Measurements from ENCODE around the gene PLB1.
"Not testable (repeated sequence)": the region's sequence is repeated elsewhere in the genome, so short reads cannot be mapped to it uniquely, and the experiment has no call there.

Gene PLB1

DNA sequence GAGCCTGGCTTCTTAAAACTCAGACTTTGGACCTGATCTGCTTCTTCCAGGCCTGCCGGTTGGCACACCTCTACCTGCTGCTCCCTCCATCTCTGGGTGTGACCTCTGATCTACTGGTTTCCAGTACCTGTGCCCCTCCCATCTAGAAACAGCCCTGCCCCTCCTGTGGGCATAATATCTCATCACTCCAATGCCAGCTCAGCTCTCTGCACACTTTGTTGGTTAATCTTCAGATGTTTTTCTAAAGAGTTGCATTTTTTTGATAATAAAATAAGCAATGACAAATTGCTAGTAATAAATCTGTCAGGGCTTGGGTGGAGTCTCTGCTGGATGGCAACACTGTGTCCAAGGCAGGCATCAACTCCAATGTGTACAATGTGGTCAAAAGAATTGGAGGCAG, 166.2 kb downstream of the PLB1 start:
- H3K9me3 Mint-ChIP-seq, result peaks cover 0 to 4% of the 10 kb centered on the region in 2 donors
- no peak overlapping the region for H3K4me3 Mint-ChIP-seq
- H3K4me1 Mint-ChIP-seq, result no peaks in the 10 kb centered on the region
- no peak overlapping the region for H3K27ac Mint-ChIP-seq
- no peak for DNase-seq
- ATAC-seq (replicated peaks), result no peak
- peaks cover 2 to 9% of the 10 kb centered on the region in 2 donors for H3K27me3 Mint-ChIP-seq
- no peaks in the 10 kb centered on the region for H3K36me3 Mint-ChIP-seq

DNA sequence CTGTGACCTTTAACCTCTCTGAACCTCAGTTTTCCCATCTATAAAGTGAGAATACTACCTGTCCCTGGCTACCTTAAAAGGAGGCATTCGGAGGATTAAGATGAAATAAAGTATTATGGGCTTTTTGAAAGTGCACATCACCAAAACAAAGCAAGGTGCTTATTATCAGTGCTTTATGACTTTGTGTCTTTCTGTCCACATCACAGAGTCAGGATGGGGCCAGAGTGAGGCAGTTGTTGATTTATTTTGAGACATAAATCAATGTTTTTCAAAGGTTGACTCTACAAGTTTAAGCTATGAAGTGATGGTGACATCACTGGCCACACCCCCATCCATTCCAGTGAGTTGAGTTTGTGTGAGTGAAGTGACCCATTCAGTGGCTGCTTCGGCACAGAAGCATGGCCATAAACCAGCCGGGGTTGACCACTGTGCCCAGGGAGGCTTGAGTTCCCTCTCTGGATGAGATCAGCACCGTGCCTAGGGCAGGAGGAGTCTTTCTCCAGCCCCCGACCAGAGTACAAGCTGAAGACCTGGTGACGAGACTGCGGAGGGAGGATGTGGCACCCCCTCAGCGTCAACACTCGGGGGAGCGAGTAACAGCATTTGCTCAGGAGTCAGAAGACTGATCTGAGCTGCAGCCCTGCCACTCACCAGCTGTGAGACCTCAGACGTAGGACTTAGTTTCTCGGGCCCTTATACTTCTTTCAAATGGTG, 166.8 kb downstream of the PLB1 start:
- H3K4me3 Mint-ChIP-seq, result no peak overlapping the region
- H3K4me1 Mint-ChIP-seq, result no peaks in the 10 kb centered on the region
- no peak overlapping the region for H3K27ac Mint-ChIP-seq
- H3K36me3 Mint-ChIP-seq, result no peaks in the 10 kb centered on the region
- no peak for ATAC-seq (replicated peaks)
- peaks cover 8 to 9% of the 10 kb centered on the region in 2 donors for H3K27me3 Mint-ChIP-seq
- no peak for DNase-seq
- peaks cover 0 to 4% of the 10 kb centered on the region in 2 donors for H3K9me3 Mint-ChIP-seq

DNA sequence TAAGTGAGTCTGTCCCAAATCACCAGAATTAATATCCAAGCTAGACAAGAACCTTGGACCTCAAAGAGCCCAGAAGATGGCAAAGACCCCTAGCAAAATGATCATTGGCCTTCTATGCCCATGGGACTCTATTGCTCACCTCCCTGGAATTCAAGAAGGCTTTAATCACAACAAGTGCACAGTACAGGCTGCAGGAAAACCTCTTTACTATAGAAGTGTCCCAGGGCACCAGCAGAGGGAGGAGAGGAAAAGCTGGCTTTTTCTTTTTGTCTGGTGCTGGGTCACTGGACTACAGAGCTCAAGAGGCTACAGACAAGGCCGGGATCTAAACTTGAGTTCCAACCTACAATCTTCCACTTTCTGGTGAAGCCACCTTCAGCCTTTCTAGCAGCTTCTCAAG, 167.5 kb downstream of the PLB1 start:
- no peak for DNase-seq

DNA sequence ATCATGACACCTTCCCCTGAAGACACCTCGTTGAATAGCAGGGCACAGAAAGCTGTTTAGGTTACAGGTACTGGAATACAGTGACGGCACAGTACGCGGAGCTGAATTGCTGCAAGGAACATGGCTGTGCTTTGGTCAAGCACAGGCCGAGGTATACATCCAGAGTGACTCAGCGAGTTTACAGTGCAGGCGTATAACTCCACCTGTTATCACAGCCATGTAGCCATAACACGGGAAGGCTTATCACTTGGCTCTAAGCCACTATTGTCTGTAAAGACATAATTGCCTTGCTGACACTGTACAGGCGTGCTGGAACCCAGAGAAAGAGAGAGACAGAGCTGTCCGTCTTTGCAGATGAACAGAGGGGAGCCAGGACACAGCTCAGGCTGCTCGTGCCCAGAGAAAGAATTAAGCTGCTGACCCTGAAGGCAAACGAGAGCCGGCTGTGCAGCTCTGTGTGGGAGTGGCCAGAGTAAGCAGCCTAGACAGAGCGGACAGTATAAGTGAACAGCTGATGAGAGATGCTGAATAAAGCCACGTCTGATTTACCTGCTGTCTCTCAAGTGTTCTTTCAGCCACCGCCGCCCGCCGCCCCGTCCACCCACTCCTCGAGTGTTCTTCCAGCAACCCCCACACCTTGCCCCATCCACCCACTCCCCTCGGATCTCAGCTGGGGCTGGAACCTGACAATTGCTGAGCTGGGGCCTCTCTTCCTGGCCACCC, 168.4 kb downstream of the PLB1 start:
- no peaks in the 10 kb centered on the region for H3K4me1 Mint-ChIP-seq
- peaks cover 0 to 4% of the 10 kb centered on the region in 2 donors for H3K9me3 Mint-ChIP-seq
- ATAC-seq (replicated peaks) (no peak), DNase-seq (no peak)
- no peaks in the 10 kb centered on the region for H3K36me3 Mint-ChIP-seq
- H3K27me3 Mint-ChIP-seq, result peaks cover 8 to 9% of the 10 kb centered on the region in 2 donors
- H3K4me3 Mint-ChIP-seq, result no peak overlapping the region
- H3K27ac Mint-ChIP-seq, result no peak overlapping the region

More for the DNA sequence above, 167.5 kb downstream of the PLB1 start:
- H3K36me3 Mint-ChIP-seq, result no peaks in the 10 kb centered on the region
- no peak for ATAC-seq (replicated peaks)
- no peak overlapping the region for H3K4me3 Mint-ChIP-seq
- H3K27me3 Mint-ChIP-seq, result peaks cover 8 to 9% of the 10 kb centered on the region in 2 donors
- no peaks in the 10 kb centered on the region for H3K4me1 Mint-ChIP-seq
- H3K9me3 Mint-ChIP-seq, result peaks cover 0 to 4% of the 10 kb centered on the region in 2 donors
- no peak overlapping the region for H3K27ac Mint-ChIP-seq

DNA sequence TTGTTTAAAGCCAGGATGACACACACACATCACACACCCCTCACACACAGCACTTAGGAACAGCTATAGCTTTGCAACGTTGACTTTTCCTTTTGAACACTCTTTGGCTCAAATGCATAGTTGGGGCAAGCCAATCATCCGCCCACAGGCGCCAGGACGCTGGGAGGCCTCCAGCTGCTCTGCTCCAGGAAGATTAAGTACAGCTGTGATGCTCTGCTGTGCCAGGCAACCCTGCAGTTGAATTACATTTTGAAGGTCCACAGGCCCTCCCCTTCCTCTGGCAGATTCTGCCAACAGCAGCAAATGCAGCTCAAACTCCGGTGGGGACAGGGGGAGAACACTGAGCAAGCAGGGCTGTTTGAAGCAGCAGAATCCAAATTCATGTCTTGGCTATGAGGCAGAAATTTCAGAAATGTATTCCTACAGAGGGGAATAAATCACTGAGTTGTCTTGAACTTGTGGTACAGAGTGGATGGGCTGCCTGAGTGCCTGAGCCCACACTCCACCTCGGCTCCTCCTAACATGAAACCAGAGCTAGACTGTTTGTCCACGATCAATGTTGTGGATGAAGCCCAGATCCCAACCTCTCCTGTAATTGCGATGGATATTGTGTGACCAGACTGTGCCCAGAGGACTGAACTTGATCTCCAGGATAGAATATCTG, 169.3 kb downstream of the PLB1 start:
- Mint-ChIP-seq H3K27ac (no peak overlapping the region), H3K36me3 (no peaks in the 10 kb centered on the region), H3K9me3 (peaks cover 0 to 4% of the 10 kb centered on the region in 2 donors), H3K27me3 (peaks cover 9 to 14% of the 10 kb centered on the region in 2 donors), H3K4me3 (no peak overlapping the region), H3K4me1 (no peaks in the 10 kb centered on the region)
- DNase-seq (no peak), ATAC-seq (replicated peaks) (no peak)

DNA sequence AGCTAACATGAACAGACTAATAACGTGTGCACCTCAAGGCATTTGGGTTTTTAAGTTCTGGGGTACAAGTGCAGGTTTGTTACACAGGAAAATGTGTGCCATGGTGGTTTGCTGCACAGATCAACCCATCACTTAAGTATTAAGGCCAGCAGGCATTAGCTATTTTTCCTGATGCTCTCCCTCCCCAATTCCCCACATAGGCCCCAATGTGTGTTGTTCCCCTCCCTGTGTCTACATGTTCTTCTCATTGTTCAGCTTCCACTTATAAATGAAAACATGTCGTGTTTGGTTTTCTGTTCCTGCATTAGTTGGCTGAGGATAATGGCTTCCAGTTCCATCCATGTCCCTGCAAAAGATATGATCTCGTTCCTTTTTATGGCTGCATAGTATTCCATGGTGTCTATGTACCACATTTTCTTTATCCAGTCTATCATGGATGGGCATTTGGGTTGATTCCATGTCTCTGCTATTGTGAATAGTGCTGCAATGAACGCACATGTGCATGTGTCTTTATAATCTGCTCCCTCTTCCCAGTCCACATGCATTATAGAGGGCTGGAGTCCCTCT, 170.0 kb downstream of the PLB1 start:
- not testable (repeated sequence) for H3K36me3 Mint-ChIP-seq; DNase-seq; H3K9me3 Mint-ChIP-seq; H3K27ac Mint-ChIP-seq; ATAC-seq (replicated peaks); H3K4me3 Mint-ChIP-seq; H3K4me1 Mint-ChIP-seq
- H3K27me3 Mint-ChIP-seq, result peaks cover 9 to 21% of the 10 kb centered on the region in 2 donors

DNA sequence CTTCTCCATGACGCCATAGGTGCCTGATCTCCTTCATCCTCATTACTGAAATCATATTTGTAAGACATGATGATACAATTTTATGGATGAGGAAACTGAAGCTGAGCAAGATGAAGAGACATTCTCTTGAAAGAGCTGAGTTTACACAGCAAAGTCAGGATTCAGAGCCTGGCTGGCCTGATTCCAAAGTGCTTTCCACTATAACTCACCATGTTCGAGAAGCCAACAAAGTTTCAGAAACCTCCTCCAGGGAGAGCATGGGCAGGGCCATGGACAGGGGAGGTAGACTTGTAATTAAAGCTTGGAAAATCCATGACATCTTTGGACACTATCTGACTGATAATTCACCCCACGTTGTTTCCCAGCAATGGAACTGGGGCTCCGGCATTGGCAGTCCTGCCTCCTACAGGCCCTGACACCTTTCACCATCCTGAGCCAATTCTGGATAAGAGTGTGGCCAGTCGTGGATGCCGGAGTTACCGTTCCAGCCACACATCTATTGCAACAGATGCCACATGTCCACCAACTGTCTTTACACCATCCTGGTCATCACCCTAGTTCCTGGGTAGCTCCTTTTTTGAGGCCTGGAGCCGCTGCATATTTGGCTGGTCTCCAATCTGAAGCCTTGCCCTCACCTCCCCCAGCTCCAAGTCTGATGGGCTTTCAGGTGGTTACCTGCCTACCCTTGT, 170.8 kb downstream of the PLB1 start:
- ATAC-seq (replicated peaks), result no peak
- Mint-ChIP-seq H3K4me3 (no peak overlapping the region), H3K36me3 (peaks cover 0 to under 1% of the 10 kb centered on the region in 2 donors), H3K4me1 (no peaks in the 10 kb centered on the region), H3K27me3 (peaks cover 9 to 23% of the 10 kb centered on the region in 2 donors), H3K9me3 (peaks cover 3 to 6% of the 10 kb centered on the region in 2 donors), H3K27ac (no peak overlapping the region)
- no peak for DNase-seq

DNA sequence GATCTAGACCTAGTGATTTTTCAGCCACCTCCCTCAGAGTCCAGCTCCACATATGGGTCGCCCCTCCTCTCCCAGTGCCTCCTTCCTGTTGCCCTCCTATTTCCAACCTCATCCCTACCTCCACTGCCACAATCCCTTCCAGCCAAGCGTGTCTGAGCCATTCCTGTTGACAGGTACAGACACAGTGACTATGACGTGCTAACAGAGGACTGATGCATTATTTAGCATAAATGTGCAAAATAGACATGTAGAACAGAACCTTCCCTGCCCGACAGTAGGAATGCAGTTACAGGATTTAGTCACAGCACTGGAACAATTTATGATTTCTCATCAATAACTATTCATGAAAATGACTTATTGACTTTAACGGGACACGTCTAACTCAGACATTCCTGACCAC, 171.4 kb downstream of the PLB1 start:
- no peaks in the 10 kb centered on the region for H3K4me1 Mint-ChIP-seq
- H3K36me3 Mint-ChIP-seq, result peaks cover 1 to 3% of the 10 kb centered on the region in 2 donors
- H3K9me3 Mint-ChIP-seq, result peaks cover 7% of the 10 kb centered on the region in 2 donors
- H3K27me3 Mint-ChIP-seq, result peaks cover 9 to 23% of the 10 kb centered on the region in 2 donors
- H3K4me3 Mint-ChIP-seq, result no peak overlapping the region
- ATAC-seq (replicated peaks), result no peak
- no peak overlapping the region for H3K27ac Mint-ChIP-seq
- DNase-seq, result no peak

DNA sequence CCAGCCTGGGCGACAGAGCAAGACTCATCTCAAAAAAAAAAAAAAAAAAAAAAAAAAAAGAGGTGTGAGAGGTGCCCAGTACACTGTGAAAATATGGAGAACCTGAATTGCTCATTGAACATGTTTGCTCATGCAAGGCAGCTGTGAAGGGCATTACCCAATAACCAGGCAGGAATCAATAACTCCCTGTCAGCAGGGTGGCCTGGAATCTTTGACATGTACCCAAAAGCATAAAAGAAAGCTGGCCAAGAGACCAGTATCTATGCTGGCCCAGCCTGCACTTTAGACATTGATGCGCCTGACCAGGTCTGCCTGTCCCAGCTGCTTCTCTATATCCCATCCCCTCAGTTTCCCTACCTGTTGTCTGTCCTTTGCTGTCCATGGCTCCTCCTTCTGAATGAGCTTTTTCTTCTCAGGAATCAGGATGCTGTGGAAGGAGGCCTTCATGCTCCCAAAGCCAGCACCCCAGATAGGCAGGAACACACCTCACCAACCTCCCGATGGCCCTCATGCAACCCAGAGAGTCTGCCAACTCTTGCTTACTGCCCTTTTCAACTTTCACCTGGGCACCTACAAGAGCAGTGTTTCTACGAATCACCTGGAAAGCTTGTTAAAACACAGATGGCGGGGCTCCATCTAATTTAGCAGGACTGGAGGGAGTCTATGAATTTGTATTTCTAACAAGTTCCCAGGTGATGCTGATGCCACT, 172.4 kb downstream of the PLB1 start:
- ATAC-seq (replicated peaks) (no peak), DNase-seq (no peak)
- Mint-ChIP-seq H3K4me1 (no peaks in the 10 kb centered on the region), H3K4me3 (no peak overlapping the region), H3K27me3 (peaks cover 9 to 23% of the 10 kb centered on the region in 2 donors), H3K36me3 (peaks cover 3 to 9% of the 10 kb centered on the region in 2 donors), H3K9me3 (peaks cover 14 to 15% of the 10 kb centered on the region in 2 donors), H3K27ac (no peak overlapping the region)

DNA sequence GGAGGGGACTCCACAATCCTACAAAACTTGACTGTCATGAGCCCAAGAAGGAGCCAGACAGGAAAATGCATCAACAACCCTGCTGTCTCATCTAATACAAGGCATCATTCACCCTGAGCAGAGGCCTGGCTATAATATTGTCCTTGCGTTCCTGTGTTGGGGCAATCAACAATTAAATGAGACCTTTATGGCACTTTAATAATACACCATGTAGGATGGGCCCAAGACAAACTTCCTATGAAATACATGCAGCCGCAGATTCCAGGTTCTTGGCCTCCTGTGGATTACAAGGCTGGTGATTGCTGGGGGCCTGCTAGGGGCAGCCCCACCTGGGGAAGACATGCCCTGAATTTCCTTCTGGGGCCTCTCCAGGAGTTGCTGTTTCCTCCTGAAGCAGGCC, 173.0 kb downstream of the PLB1 start:
- DNase-seq, result no peak
- Mint-ChIP-seq H3K4me1 (peaks cover 0 to 2% of the 10 kb centered on the region in 2 donors), H3K27ac (no peak overlapping the region), H3K4me3 (no peak overlapping the region), H3K36me3 (peaks cover 3 to 9% of the 10 kb centered on the region in 2 donors), H3K27me3 (peaks cover 9 to 23% of the 10 kb centered on the region in 2 donors), H3K9me3 (peaks cover 15 to 17% of the 10 kb centered on the region in 2 donors)
- no peak for ATAC-seq (replicated peaks)

DNA sequence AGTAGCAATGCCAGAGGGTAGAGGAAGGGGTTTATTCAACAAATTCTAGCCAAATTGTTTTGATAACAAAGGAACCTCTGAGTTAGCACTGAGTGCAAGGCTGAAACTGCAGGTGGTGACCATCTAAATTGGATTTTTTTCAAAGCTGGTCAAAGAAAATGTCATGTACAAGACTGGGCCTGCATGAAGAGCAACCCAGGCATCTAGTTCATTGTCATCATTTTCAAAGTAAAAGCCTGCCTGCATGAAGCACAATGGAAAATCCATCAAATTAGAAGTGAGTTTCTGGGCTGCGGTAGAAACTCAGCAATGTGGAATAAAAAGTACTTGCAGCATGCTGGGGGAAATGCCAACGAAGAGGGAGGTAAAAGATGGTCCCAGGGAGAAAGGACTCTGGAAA, 175.0 kb downstream of the PLB1 start:
- no peak overlapping the region for H3K27ac Mint-ChIP-seq

DNA sequence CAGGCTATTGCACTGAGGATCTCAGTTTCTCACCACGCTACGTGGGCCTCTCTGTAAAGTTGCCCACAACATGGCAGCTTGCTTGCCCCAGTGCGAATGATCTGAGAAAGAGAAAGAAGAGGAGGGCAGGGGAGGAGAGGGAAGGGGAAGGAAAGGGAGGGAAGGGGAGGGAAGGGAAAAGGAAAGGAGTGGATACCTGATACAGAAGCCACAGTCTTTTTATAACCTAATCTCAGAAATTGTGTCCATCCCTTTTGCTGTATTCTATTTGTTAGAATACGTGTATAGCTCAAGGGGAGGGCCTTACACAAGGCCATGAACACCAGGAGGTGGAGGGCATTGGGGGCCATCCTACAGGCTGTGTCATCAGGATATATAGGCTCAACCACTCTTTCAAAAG, 177.5 kb downstream of the PLB1 start:
- no peak for DNase-seq
- Mint-ChIP-seq H3K36me3 (peaks cover 3 to 9% of the 10 kb centered on the region in 2 donors), H3K27me3 (peaks cover 0 to 15% of the 10 kb centered on the region in 2 donors), H3K4me1 (peaks cover 6 to 13% of the 10 kb centered on the region in 2 donors), H3K9me3 (peaks cover 15% of the 10 kb centered on the region in 2 donors), H3K4me3 (no peak overlapping the region), H3K27ac (no peak overlapping the region)
- ATAC-seq (replicated peaks), result no peak

More for the DNA sequence above, 175.0 kb downstream of the PLB1 start:
- H3K27me3 Mint-ChIP-seq, result peaks cover 8 to 23% of the 10 kb centered on the region in 2 donors
- peaks cover 15 to 18% of the 10 kb centered on the region in 2 donors for H3K9me3 Mint-ChIP-seq
- ATAC-seq (replicated peaks) (no peak), DNase-seq (no peak)
- peaks cover 3 to 9% of the 10 kb centered on the region in 2 donors for H3K36me3 Mint-ChIP-seq
- no peak overlapping the region for H3K4me3 Mint-ChIP-seq
- H3K4me1 Mint-ChIP-seq, result peaks cover 4 to 11% of the 10 kb centered on the region in 2 donors

DNA sequence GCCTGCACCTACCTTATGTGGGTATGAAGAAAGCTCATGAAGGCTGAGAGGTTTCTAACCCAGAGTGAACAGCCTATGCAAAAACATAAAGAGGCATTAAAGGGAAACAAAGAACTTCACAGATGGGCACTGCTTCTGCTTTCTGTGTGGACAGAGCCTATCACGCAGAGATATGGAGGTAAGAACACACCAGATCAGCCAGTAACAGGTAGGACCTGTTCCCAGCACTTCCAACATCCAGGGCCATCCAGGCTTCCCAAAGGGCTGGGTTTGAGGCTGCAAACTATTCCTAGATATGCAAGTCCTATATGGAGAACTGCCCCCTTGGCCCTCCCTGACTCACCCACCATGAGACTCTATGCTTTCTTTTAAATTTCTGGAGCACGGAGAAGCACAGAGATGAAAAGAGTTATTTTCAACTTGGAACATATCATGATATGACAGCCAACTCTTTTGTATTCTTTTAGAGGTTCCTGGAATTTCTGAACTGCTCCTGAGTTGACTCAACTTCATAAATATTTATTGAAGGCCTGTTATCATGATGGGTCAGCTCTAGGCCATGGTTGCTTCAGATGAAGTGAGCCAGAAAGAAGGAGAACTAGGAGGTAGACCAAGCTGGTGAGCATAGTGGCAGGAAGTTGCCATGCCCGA, 178.3 kb downstream of the PLB1 start:
- no peak for DNase-seq
- ATAC-seq (replicated peaks), result peak in 1 of 2 donors; percentile 31
- Mint-ChIP-seq H3K9me3 (peaks cover 15% of the 10 kb centered on the region in 2 donors), H3K4me1 (peaks cover 9 to 22% of the 10 kb centered on the region in 2 donors), H3K4me3 (no peak overlapping the region), H3K36me3 (peaks cover 3 to 9% of the 10 kb centered on the region in 2 donors), H3K27me3 (peaks cover 0 to 15% of the 10 kb centered on the region in 2 donors), H3K27ac (peak overlapping the region; percentile 62)

All from stimulated activated naive B cell treated with anti-CD40 and anti-IgM and Interleukin-4, amounts not matched to agents 10 μg/mL and 1 μg/mL and 100 μg/mL, for 72 hours (primary cell).